Right lobe of liver (tissue), 6 donors: ENCODE data around the gene PFN3. TPM values are rescaled to one million over a fixed set of nuclear protein-coding genes. Genes with fewer than 3 reads are reported as not detected.

Experiments
- ATAC-seq, 4 donors: fragments of 200-7000 bp; cut with Tn5 transposase; one replicate each; pipeline ENCODE4 v1.9.1; 2020; ENCODE audit warnings: mild to moderate bottlenecking in 4 of 4, moderate library complexity in 4 of 4
- DNase-seq, 3 donors: peaks; one replicate each; pipeline ENCODE4 v3.0.0-alpha.2; 2020
- H3K27ac ChIP-seq, 3 donors: fragments of 200-600 bp; one replicate each; pipeline ENCODE4 v1.8.0; 2022
- H3K27me3 ChIP-seq, 2 donors: fragments of 200-600 bp; one replicate each; pipeline ENCODE4 v1.8.0; 2022
- H3K36me3 ChIP-seq, 4 donors: fragments of 200-600 bp; sonication (generic) in 1 of 4; one replicate each; pipeline versions ENCODE4 v1.5.1 to v1.8.0; 2017 to 2022; ENCODE audit warnings: control low read depth in 1 of 4
- H3K4me1 ChIP-seq, 4 donors: fragments of 200-600 bp; sonication (generic) in 1 of 4; one replicate each; pipeline versions ENCODE4 v1.5.1 to v1.8.0; 2017 to 2022; ENCODE audit warnings: control low read depth in 1 of 4
- H3K4me3 ChIP-seq, 3 donors: fragments of 200-600 bp; one replicate each; pipeline ENCODE4 v1.8.0; 2022
- H3K9me3 ChIP-seq, 4 donors: fragments of 200-600 bp; sonication (generic) in 1 of 4; one replicate each; pipeline versions ENCODE4 v1.5.1 to v1.8.0; 2017 to 2022; ENCODE audit warnings: control low read depth in 1 of 4
- CTCF ChIP-seq, 4 donors: fragments of 200-600 bp in 3 of 4; fragments of 450-650 bp in 1 of 4; IDR thresholded peaks; one replicate each; pipeline versions ENCODE4 v1.5.1 to v1.8.0; 2016 to 2022; ENCODE audit warnings: antibody characterized with exemption in 4 of 4, mild to moderate bottlenecking in 2 of 4
- POLR2A ChIP-seq: fragments of 450-650 bp; IDR thresholded peaks from one replicate; pipeline ENCODE4 v1.6.1; 2017; ENCODE audit warnings: antibody characterized with exemption, mild to moderate bottlenecking
- WGBS: methylation state at CpG from one replicate; pipeline ENCODE4 v1.1.6; 2018; ENCODE audit warnings: low coverage, low lambda C conversion rate; ENCODE audit not compliant: insufficient coverage; ENCODE audit errors: missing lambda C conversion rate; 5-methylcytosine and 5-hydroxymethylcytosine counted together
- intact Hi-C, 2 donors: fragments of 100-400 bp; cut with DNase I; formaldehyde crosslinking; loops; one replicate each; pipeline versions ENCODE4 v1.11.2 to v1.14.1; 2022
- total RNA-seq, 6 experiments: library from RNA; depleted of rRNA in 2 of 6; stranded (reverse); fragments of >200 nt in 2 of 6; fragmentation: NEBNext Ultra II Directional in 3 of 6; extraction: Animal tissue kit (Norgen Biotek cat#: 25700) in 3 of 6; gene quantifications; one replicate each; pipeline versions ENCODE4 v1.1.0 to v1.2.4, GENCODE V29; 2016 to 2023
- donor health status: DM: no; HTN: yes; CAD: no.
- donor health status: DM: no; HTN: no; CAD: no.
- donor health status: DM: no; HTN: no; CAD: no.
- donor health status: DM: no; HTN: yes; CAD: no.
- donor health status: DM: no; HTN: yes; CAD: no.

The PFN3 gene
- total RNA-seq, 6 experiments from 2014 or later: not detected

- Histone ChIP-seq H3K9me3 (no peaks in the 10 kb centered on the region), H3K4me3 (peak overlapping the region; percentile 72 to 96 (median 85)), H3K27me3 (no peaks in the 10 kb centered on the region), H3K27ac (peak overlapping the region; percentile 78 to 85 (median 81)), H3K36me3 (peaks cover 0 to 7% (median 0%) of the 10 kb centered on the region in 4 donors), H3K4me1 (peaks cover 0 to 80% (median 26%) of the 10 kb centered on the region in 4 donors)
- TF ChIP-seq CTCF (IDR thresholded peaks at IDR 0.05) (no peak), POLR2A (no peak)
- ATAC-seq: no peak
- WGBS: 17% methylated on average over 7 of the region's 19 CpGs
- DNase-seq: no peak
- intact Hi-C loops: no loop called here
These were observed 49.6 kb downstream of the PFN3 start for GRCh38 chr5:177350776-177351391.

Other genes starting within 250 kb of the PFN3 start
- gene RAB24, start 96.9 kb downstream of the PFN3 start, total RNA-seq: 10 to 100 TPM; 11.0 to 28.8 (median 16.2) TPM
- gene PRELID1, start 96.9 kb downstream of the PFN3 start, total RNA-seq: 100 to 1,000 TPM in 2 of 6 experiments, 10 to 100 TPM in 4; 64.1 to 116 (median 84.4) TPM
- gene MXD3, start 88.8 kb downstream of the PFN3 start, total RNA-seq: 1 to 10 TPM; 2.2 to 6.2 (median 4.9) TPM
- 100 to 1,000 TPM; 103 to 297 (median 160) TPM for gene LMAN2, start 49.0 kb downstream of the PFN3 start, total RNA-seq
- 10 to 100 TPM; 29.2 to 43.1 (median 35.2) TPM for gene RGS14, start 42.7 kb downstream of the PFN3 start, total RNA-seq
- 1 to 10 TPM in 3 of 6 experiments, under 1 TPM in 2, not detected in 1; 0.12 to 5.3 (median 1.6) TPM for gene SLC34A1, start 16.2 kb downstream of the PFN3 start, total RNA-seq
- 100 to 1,000 TPM; 236 to 518 (median 365) TPM for gene F12, start 8.9 kb upstream of the PFN3 start, total RNA-seq
- gene GRK6, start 26.0 kb upstream of the PFN3 start, total RNA-seq: 10 to 100 TPM in 3 of 6 experiments, 1 to 10 TPM in 3; 6.1 to 10.8 (median 10.0) TPM
- gene PRR7, start 46.2 kb upstream of the PFN3 start, total RNA-seq: 10 to 100 TPM in 1 of 6 experiments, 1 to 10 TPM in 3, under 1 TPM in 2; 0.15 to 13.0 (median 1.9) TPM
- gene DBN1, start 73.0 kb upstream of the PFN3 start, total RNA-seq: 1 to 10 TPM; 1.1 to 4.6 (median 3.1) TPM
- gene PDLIM7, start 96.9 kb upstream of the PFN3 start, total RNA-seq: 10 to 100 TPM in 4 of 6 experiments, 1 to 10 TPM in 2; 3.7 to 24.0 (median 13.6) TPM
- gene DOK3, start 109.2 kb upstream of the PFN3 start, total RNA-seq: 1 to 10 TPM; 2.5 to 6.6 (median 3.9) TPM
- 10 to 100 TPM; 35.1 to 64.8 (median 47.9) TPM for gene DDX41, start 116.3 kb upstream of the PFN3 start, total RNA-seq
- 10 to 100 TPM; 22.1 to 55.4 (median 39.2) TPM for gene FAM193B, start 153.9 kb upstream of the PFN3 start, total RNA-seq
- 100 to 1,000 TPM in 5 of 6 experiments, 10 to 100 TPM in 1; 81.8 to 149 (median 133) TPM for gene TMED9, start 191.5 kb upstream of the PFN3 start, total RNA-seq
- gene B4GALT7, start 199.5 kb upstream of the PFN3 start, total RNA-seq: 10 to 100 TPM in 5 of 6 experiments, 1 to 10 TPM in 1; 9.3 to 28.7 (median 14.1) TPM